ENCODE results near the gene ARHGEF39. TPM values are rescaled to one million over a fixed set of nuclear protein-coding genes. Genes with fewer than 3 reads are reported as not detected.

Gene ARHGEF39
- total RNA-seq, 2 donors from 2014 or later = 5.2 to 7.6 TPM

GRCh38 chr9:35695943-35696401 lies 31.0 kb upstream of the ARHGEF39 start:
- DNase-seq (no peak), ATAC-seq (peak; percentile 73)
- intact Hi-C loops (cut with DNase I, micrococcal nuclease) = no loop called here

GRCh38 chr9:35691757-35692301 lies 26.8 kb upstream of the ARHGEF39 start:
- DNase-seq (no peak), ATAC-seq (no peak)
- intact Hi-C loops (cut with DNase I, micrococcal nuclease) = loop anchor here in 1 of 2 donors (5.0 kb wide), 1 partner anchor 35 kb away; the partner anchor contains the start of genes CCDC107 and RMRP

DNA sequence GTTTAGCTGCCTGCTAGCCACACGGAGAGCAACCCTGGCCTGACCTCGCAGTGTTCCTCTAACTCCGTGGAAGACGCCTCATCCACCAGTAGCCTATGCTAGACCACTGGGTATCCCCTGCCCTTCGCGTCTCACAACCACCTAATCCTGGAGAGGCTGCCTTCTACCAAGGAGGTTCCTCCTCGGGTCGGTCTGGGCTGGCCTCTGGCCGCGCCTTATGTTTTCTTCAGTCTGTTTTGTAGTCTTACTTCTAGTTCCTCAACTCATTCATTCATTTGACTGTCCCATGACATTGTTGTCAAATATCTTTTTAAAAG lies 26.3 kb upstream of the ARHGEF39 start:
- intact Hi-C loops (cut with DNase I, micrococcal nuclease) = loop anchor here in 1 of 2 donors (5.0 kb wide), 1 partner anchor 34 kb away; the partner anchor contains the start of genes CCDC107 and RMRP
- DNase-seq (no peak), ATAC-seq (no peak)

DNA sequence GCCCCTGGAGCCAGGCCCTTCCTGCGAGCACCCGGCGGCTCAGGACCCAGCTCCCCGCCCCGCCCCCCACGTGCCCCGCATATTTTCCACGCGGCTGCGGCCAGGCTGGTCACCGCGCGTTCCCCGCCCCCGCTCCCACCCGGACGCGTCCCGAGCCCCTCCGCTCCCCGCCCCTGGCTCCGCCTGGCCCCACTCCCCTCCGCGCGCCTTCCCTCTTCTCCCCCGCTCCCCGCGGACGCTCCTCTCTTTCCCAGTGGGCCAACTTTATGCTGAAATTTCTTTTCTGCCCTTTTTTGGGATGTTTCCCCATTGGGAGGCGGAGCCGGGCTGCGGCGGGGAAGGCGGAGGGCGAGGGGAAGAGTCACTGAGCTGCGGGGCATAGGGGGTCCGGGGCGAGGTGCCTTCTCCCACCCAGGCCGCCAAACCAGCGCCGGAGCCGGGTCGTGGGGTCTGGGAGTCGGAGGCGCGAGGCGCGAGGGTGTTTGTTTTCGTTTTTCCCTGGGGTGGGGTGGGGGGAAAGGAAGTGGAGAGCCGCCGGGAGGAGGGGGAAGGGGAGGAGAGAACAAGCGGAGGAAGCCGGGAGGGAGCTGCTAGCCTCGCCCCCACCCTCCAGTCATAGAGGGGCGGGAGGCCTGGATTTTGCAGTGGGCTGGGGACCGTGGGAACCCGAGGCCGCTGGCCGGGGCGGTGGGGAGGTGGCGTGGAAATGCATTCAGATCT lies 25.8 kb upstream of the ARHGEF39 start:
- intact Hi-C loops (cut with DNase I, micrococcal nuclease) = loop anchor here in 1 of 2 donors (5.0 kb wide), 1 partner anchor 33 kb away; the partner anchor contains the start of genes CCDC107 and RMRP
- ATAC-seq (peak; percentile 61), DNase-seq (peak; percentile 73 to 79)

GRCh38 chr9:35690294-35690613 lies 25.3 kb upstream of the ARHGEF39 start:
- ATAC-seq = no peak
- intact Hi-C loops (cut with DNase I, micrococcal nuclease) = loop anchor here in 1 of 2 donors (5.0 kb wide), 1 partner anchor 33 kb away; the partner anchor contains the start of genes CCDC107 and RMRP

GRCh38 chr9:35689542-35690293 lies 24.7 kb upstream of the ARHGEF39 start, which contains the start of gene TPM2:
TPM2 (minus strand) TSS chr9:35689925; CDS start chr9:35689817, 108 bp downstream.
- peak; percentile 27 for ATAC-seq

More at GRCh38 chr9:35690294-35690613, 25.3 kb upstream of the ARHGEF39 start:
- no peak for DNase-seq

GRCh38 chr9:35688558-35689541 lies 23.9 kb upstream of the ARHGEF39 start:
- ATAC-seq (no peak), DNase-seq (no peak)
- intact Hi-C loops (cut with DNase I, micrococcal nuclease) = no loop called here

More at GRCh38 chr9:35689542-35690293, 24.7 kb upstream of the ARHGEF39 start, which contains the start of gene TPM2:
- intact Hi-C loops (cut with DNase I, micrococcal nuclease) = loop anchor here in 1 of 2 donors (5.0 kb wide), 1 partner anchor 32 kb away; the partner anchor contains the start of genes CCDC107 and RMRP
- peak; percentile 63 to 75 for DNase-seq

DNA sequence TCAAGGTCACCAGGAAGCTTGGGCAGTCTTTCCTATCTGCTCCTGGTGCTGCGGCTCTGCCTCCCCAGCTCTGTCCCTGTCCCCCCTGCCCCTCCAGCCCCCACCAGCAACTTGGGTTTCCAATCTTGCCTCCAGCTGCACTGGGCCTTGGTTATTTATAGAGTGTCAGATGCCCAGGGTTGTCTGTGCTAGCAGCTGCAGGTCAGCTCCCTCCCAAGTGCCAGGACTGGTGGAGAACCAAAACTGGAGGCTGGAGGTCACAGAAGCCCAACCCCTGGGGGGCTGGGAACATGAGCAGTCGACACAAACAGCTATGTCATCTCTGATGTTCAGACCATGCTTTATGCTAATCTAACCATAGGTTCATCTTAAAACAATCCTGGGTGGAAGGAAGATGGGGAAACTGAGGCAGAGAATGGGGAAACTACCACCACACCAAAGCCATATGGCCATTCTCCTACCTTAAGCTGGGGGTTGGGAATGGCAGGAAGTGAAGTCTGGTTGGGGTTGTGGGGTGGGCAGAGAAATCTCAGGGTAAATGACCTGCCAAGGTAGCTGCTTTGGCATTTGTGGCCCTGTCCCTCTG lies 23.1 kb upstream of the ARHGEF39 start:
- intact Hi-C loops (cut with DNase I, micrococcal nuclease) = no loop called here
- DNase-seq (no peak), ATAC-seq (no peak)

DNA sequence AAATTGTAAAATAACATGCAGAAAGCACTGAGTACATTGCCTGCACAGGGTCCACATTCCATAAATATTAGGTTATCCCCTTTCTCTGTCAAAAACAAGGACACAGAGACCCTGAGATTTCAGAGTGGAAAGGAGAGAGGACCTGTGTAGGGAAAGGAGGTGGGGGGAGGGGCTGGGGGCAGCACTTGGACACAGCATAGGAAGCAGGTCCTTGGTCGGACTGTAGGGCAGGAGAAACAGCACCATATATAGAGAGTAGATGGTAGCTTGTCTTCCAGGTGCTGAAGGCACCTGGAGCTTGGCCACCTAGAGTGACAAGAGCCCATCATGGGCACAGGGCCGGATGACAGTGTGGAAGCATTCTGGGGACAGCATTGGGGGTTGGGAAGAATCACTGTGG lies 22.3 kb upstream of the ARHGEF39 start:
- DNase-seq (no peak), ATAC-seq (no peak)
- intact Hi-C loops (cut with DNase I, micrococcal nuclease) = no loop called here

- no peak for DNase-seq
These were observed 21.5 kb upstream of the ARHGEF39 start for GRCh38 chr9:35686222-35687203.

DNA sequence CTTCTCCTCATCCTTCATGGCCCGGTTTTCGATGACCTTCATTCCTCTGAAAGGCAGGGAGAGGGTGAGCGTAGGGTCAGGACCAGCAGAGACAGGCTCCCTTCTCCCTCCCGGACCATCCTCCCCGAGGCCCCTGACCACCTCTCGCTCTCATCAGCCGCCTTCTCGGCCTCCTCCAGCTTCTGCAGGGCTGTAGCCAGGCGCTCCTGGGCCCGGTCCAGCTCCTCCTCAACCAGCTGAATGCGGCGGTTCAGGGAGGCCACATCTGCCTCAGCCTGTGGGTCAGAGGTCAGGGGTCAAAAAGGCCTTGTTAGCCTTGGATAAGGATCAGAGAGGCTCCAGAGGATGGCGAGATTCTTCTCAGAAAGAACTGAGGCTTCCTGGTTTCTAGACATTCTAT lies 20.5 kb upstream of the ARHGEF39 start:
- DNase-seq = no peak
- no peak for ATAC-seq

More at GRCh38 chr9:35686222-35687203, 21.5 kb upstream of the ARHGEF39 start:
- ATAC-seq = no peak
- intact Hi-C loops (cut with DNase I, micrococcal nuclease) = no loop called here

GRCh38 chr9:35684921-35685320 lies 19.9 kb upstream of the ARHGEF39 start:
- intact Hi-C loops (cut with DNase I, micrococcal nuclease) = no loop called here
- ATAC-seq (no peak), DNase-seq (no peak)

More for the DNA sequence above, 20.5 kb upstream of the ARHGEF39 start:
- intact Hi-C loops (cut with DNase I, micrococcal nuclease) = no loop called here

DNA sequence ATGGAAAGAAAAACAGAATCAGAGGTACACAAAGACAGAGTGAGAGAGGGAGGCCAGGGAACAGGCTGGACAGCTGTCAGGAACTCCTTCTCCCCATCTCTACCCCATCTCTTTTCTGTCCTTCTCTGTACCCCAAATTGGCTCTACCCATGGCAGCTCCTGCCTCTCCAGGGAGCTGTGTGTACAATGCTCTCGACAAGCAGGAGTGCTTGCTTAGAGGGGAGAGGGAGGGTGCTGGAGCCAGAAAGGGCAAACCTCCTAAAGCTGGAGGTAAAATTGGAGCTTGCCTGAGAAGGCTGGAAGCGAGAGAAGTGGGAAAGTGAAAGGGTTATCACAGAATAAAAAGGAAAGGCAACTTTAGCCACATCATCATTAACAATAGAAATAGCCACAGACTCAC lies 18.3 kb upstream of the ARHGEF39 start:
- ATAC-seq (no peak), DNase-seq (no peak)
- intact Hi-C loops (cut with DNase I, micrococcal nuclease) = no loop called here

DNA sequence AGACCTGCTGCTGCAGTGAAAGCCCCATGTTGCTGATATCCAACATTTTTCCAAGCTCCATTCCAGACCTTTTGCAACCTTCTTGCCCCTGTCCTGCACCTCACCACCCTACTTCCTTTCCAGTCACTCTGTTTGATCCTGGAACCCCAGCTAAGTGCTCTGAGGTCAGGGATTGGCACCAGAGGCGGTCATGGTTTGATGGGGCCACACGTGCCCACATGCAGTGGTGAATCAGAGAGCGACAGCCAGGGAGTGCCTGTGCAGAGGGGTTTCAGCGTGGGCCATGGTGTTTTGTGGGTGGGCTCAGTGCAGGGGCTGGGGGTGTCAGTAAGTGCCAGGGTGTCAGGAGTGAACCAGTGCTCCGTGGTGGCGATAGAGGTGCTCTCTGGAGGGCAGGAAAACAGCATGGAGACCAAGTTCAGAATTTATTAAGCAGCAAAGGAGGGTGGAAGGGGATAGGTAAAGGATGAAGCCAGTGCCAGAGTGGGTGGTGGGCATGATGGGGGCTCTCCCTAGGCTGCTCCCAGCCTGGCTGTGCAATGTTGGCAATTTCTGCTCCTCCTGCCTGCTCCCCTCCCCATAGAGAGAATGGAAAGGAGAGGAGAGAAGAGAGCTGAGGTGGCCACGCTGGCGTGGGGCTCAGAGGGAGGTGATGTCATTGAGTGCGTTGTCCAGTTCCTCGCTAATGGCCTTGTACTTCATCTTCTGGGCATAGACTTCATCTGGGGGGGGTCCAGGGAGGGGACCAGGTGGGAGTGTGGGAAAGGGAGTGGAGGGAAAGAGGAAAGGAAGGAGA lies 17.7 kb upstream of the ARHGEF39 start:
- no peak for ATAC-seq
- intact Hi-C loops (cut with DNase I, micrococcal nuclease) = no loop called here

GRCh38 chr9:35682051-35682450 lies 17.1 kb upstream of the ARHGEF39 start:
- intact Hi-C loops (cut with DNase I, micrococcal nuclease) = no loop called here
- no peak for ATAC-seq
- DNase-seq = no peak

More for the DNA sequence above, 17.7 kb upstream of the ARHGEF39 start:
- DNase-seq = no peak

All from left colon (tissue), 2 donors.